Cerebellar cortex (tissue), 1 donor: ENCODE measurements around the gene OR52D1.

Source experiments
- DNase-seq: peaks from one replicate; pipeline ENCODE4 v3.0.0-alpha.2; 2015; ENCODE audit warnings: low spot score

The OR52D1 gene

DNA sequence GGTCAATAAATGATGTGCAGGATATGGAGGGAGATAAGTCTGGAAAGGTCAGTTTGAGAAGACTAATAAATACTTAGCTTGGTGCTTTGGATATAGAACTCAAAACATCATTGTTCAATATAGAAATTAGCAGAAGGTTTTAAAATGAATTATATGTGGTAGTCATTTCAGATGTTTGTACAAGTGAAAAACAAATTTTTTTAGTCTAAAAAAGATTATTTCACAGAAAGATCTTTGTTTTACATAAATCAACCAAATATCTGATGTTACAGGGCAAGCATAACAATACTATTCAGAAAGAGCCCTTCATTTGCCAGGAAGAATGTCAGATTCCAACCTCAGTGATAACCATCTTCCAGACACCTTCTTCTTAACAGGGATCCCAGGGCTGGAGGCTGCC lies at the start of gene OR52D1:
Gene OR52D1, plus strand, starts transcription at position 301 of the 400 bp plus-strand sequence. Its CDS starts 22 bp downstream, at position 323.
- no peak for DNase-seq

DNA sequence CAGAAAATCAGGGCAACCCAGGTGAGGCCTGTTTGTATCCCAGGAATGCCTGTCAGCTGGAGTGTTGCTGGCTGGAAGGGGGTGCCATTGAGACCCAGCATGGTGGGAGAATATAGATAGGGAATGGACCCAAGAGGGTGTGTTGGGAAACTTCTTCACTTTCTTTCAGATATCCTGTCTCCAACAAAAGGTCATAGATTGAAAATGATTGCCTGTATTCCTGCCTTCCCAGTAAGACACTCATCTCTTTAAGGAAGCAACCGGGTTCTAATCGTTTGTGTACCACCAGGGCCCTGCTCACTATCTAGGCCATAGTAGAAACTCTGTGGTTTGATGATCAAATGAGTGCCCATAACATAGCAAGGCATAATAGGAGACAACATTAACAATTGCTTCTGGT lies 47.1 kb upstream of the OR52D1 start, which contains the start of gene OR51I1:
Gene OR51I1, minus strand, starts transcription at position 101 of the 400 bp plus-strand sequence. Its CDS starts 0 bp downstream, at position 101.
- DNase-seq: no peak

GRCh38 chr11:5443835-5444393 lies 44.6 kb upstream of the OR52D1 start:
- DNase-seq: no peak

- no peak for DNase-seq
These were observed 39.5 kb upstream of the OR52D1 start, which contains the start of gene OR51I2 for GRCh38 chr11:5449023-5449422. Gene OR51I2, plus strand, starts transcription at chr11:5449323. Its CDS starts 4,166 bp downstream, at chr11:5453489.

- DNase-seq: no peak
These were observed 39.1 kb upstream of the OR52D1 start for GRCh38 chr11:5449432-5449831.

- no peak for DNase-seq
These were observed 27.4 kb upstream of the OR52D1 start for GRCh38 chr11:5460983-5461621.

DNA sequence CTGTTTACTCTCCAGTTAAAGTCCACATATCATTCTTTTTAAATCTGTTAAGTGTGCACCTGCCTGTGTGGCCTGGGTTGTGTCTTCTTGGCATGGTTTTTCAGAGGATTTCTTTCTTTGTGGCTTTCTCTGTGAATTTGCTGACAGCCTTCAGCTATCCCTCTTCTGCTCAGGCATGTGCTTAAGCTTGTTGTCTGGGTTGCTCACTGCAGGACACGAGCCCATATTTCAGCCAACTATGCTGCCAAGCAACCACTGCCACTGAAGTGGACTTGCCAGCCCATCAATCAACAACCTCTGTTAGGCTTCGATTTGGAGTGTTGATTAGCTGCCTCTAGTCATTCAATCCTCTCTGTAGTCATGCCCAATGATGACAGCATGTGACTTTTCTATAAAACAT lies 21.0 kb upstream of the OR52D1 start:
- DNase-seq: no peak

DNA sequence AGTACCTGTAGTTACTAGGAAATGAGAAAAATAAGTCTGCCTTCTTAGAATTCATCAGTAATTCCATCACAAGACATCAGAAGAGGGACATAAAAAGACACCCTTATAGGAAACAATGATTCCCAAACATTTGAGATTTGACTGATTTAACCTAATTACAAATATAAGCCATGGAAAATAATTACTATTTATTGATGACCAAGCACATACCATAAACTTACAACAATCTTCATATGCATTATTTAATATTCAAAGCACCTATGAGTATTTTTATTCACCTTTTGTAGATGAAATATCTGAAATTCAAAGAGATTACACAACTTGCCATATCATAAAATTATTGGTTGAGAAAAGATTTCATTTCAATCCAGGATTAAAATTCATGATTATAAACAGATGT lies 14.6 kb upstream of the OR52D1 start:
- no peak for DNase-seq

DNA sequence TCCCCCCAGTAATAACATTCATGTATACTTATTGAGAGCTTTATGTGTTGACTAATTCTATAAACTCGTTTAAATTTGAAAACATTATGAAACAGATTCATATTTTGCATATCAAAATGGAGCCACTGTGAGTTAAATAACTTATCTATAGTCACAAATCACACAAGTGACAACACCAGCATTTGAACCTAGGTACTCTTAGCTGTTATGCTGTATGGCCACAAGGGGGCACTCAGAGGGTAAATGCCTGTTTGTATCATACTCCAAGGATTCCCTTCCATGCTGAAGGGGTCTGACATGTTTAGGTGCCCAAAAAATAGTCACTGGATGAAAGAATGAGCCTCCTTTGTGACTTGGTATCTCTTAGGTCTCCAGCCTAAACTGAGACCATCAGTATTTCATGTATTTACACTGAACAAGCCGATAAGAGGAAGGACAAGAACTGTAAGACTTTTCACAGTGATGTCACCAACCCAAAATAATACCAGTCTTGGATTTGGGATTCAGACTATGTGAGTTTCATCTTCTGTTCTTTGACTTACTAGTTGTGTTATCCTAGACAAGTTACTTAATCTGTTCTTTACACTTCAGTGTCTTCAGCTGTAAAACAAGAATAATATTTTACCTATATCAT lies 12.2 kb upstream of the OR52D1 start:
- peak; percentile 29 for DNase-seq

- no peak for DNase-seq
These were observed 2.5 kb upstream of the OR52D1 start for GRCh38 chr11:5486003-5486402.

GRCh38 chr11:5486421-5486820 lies 2.1 kb upstream of the OR52D1 start:
- no peak for DNase-seq

GRCh38 chr11:5488798-5489399 lies 414 bp downstream of the OR52D1 start:
- no peak for DNase-seq

- DNase-seq: no peak
These were observed 1.3 kb downstream of the OR52D1 start for GRCh38 chr11:5489576-5490357.

GRCh38 chr11:5499671-5500070 lies 11.2 kb downstream of the OR52D1 start:
- DNase-seq: peak; percentile 77

- DNase-seq: no peak
These were observed 11.9 kb downstream of the OR52D1 start for GRCh38 chr11:5500393-5500801.

DNA sequence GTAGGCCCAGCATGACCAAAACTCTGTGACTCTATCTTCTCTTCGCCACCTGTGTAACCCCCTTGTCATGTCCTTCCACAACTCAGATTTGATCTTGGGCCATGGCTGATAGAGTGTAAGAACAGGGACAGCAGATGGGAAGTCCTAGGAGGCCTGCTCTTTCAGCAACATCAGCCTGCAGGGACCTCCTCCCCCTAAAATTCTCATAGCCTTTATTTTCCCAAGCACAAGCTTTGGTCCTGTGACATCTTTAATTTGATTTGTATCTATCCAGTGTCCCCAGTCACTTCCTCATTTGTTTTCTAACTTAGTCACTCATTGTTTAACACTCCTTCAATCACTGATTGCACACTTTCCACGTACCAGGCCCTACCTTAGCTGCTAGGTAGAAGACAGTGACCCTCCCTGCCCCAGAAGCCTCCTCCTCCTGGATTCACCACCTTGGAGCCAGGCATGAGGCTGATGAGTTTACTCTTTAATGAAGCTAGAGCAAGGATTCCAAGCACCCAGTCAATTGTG lies 16.0 kb downstream of the OR52D1 start:
- DNase-seq: no peak

DNA sequence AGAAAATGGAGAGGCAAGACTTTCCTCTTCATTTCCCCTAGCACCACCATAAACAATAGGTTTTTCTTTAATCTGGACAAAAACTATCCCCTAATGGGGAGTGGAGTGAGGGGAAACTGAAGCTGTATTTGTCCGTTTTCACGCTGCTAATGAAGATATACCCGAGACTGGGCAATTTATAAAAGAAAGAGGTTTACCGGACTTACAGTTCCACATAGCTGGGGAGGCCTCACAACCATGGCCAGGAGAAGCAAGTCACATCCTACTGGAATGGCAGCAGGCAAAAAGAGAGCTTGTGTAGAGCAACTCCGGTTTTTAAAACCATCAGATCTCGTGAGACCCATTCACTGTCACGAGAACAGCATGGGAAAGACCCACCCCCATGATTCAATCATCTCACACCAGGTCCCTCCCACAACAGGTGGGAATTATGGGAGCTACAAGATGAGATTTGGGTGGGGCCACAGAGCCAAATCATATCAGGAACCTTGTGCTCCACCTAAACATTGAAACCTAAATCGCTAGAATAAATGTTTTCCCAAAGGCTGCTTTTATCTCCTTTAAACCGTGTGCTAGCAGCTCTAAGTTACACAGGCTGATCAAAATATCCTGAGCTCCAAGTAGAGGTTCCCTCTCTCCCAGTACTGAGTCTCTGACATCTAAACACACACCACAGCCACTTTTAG lies 17.0 kb downstream of the OR52D1 start:
- no peak for DNase-seq

GRCh38 chr11:5507177-5507932 lies 18.9 kb downstream of the OR52D1 start:
- no peak for DNase-seq

DNA sequence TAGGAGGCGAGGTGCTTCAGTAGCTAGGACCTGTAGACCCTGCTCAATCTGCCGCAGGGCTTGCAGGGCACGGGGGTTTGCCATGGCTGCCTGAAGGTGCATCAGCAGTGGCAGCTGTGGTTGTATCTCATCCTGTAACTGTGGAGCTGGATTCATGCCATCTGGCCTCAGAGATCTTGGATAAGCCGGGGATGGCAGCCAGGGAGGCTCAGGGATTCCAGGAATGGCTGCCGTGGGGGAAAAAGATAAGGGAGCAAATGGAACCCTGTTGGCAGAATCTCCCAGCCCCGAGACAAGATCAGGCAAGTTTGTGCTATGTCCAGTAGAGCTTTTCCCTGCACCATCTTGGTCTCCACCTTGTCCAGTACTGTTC lies 19.4 kb downstream of the OR52D1 start:
- DNase-seq: peak; percentile 9

DNA sequence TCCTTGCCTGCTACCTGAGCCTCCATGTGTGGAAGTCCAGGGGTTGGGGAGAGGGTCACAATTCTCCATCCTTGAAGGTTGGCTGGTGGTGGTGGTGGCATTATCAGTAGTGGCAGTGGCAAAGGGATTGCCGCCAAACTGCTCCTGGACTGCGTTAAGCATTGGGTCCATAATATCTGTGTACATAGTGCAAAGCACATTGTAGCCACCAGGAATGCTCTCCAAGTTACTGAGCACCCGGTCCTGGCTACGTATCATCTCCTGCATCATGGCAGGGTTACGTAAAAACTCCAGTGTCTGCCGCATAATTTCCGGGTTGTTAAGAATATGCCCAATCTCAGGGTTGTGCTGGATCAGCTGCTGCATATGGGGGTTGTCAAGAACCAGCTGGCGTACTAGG lies 20.1 kb downstream of the OR52D1 start:
- DNase-seq: no peak

DNA sequence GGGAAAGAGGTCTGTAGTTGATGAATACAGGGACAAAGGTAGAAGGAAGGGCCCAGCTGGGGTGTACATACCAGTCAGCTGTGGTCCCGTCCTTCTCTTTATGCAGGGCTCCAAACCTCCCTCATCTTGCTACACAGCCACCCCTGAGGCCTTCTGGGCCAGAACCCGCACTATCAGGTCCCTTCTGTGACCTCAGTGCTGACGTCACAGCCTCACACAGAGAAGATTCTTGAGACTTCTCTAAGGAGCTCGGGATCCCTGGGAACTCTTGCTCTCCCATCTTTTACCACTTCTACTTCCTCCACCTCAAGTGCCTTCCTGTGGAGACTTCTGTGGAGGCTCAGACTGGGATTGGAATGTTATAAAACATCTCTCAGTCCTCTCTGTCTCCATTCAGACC lies 21.3 kb downstream of the OR52D1 start, which contains the start of gene UBQLN3:
Gene UBQLN3, minus strand, starts transcription at position 155 of the 400 bp plus-strand sequence. CDS start 399 bp downstream, outside the sequence.
- DNase-seq: no peak
